WTC11 (cell line): Measurements from ENCODE around the gene SORCS2.

Experiments used
- ELF4 ChIP-seq: sonication (generic); formaldehyde crosslinking; IDR thresholded peaks from 2 replicates; pipeline ENCODE4 v1.8.1; 2022; ENCODE audit warnings: low read depth, mild to moderate bottlenecking, moderate library complexity, missing genetic modification reagents
- EMX1 ChIP-seq: fragments of 250-450 bp; sonication (Bioruptor Pico); IDR thresholded peaks from 2 replicates; pipeline ENCODE4 v1.8.0; 2021; ENCODE audit warnings: mild to moderate bottlenecking
- FOXK1 ChIP-seq: sonication (generic); formaldehyde crosslinking; IDR thresholded peaks from 2 replicates; pipeline ENCODE4 v1.8.0; 2022; ENCODE audit warnings: mild to moderate bottlenecking, moderate library complexity, missing genetic modification reagents
- GRHL2 ChIP-seq: fragments of 250-450 bp; sonication (Bioruptor Pico); IDR thresholded peaks from 2 replicates; pipeline ENCODE4 v1.8.0; 2022; ENCODE audit warnings: mild to moderate bottlenecking, moderate library complexity; ENCODE audit not compliant: insufficient replicate concordance, severe bottlenecking
- GTF2I ChIP-seq: fragments of 250-450 bp; sonication (Bioruptor Pico); conservative IDR thresholded peaks from 2 replicates; pipeline ENCODE4 v1.4.0; 2021; ENCODE audit warnings: mild to moderate bottlenecking
- TCF7 ChIP-seq: sonication (generic); formaldehyde crosslinking; IDR thresholded peaks from 2 replicates; pipeline ENCODE4 v1.8.0; 2022; ENCODE audit warnings: mild to moderate bottlenecking, low read depth, missing genetic modification reagents, moderate library complexity
- ZNF121 ChIP-seq: sonication (generic); formaldehyde crosslinking; IDR thresholded peaks from 2 replicates; pipeline ENCODE4 v1.8.0; 2023; ENCODE audit warnings: missing genetic modification reagents
- ZNF138 ChIP-seq: sonication (generic); formaldehyde crosslinking; conservative IDR thresholded peaks from 2 replicates; pipeline ENCODE4 v1.8.1; 2022; ENCODE audit warnings: mild to moderate bottlenecking, moderate library complexity, missing genetic modification reagents
- ZNF263 ChIP-seq: sonication (generic); formaldehyde crosslinking; IDR thresholded peaks from 2 replicates; pipeline ENCODE4 v1.8.1; 2022; ENCODE audit warnings: low read depth, mild to moderate bottlenecking, moderate library complexity, missing genetic modification reagents
- ZNF416 ChIP-seq: fragments of 250-450 bp; sonication (Bioruptor Pico); IDR thresholded peaks from 2 replicates; pipeline ENCODE4 v1.9.0; 2021; ENCODE audit warnings: mild to moderate bottlenecking, inconsistent platforms
- TF ChIP-seq, protein P1 (sequence below): fragments of 200-600 bp; IDR thresholded peaks from 2 replicates; pipeline ENCODE4 v1.8.0; 2022; ENCODE audit warnings: antibody characterized with exemption
- TF ChIP-seq, protein P2 (sequence below): sonication (generic); formaldehyde crosslinking; IDR thresholded peaks from 2 replicates; pipeline ENCODE4 v1.8.1; 2023; ENCODE audit warnings: mild to moderate bottlenecking, missing genetic modification reagents
- TF ChIP-seq, protein P3 (sequence below): sonication (generic); formaldehyde crosslinking; IDR thresholded peaks from 2 replicates; pipeline ENCODE4 v1.8.0; 2022; ENCODE audit warnings: mild to moderate bottlenecking, missing genetic modification reagents
- TF ChIP-seq, protein P4 (sequence below): sonication (generic); formaldehyde crosslinking; conservative IDR thresholded peaks from 2 replicates; pipeline ENCODE4 v1.8.1; 2022; ENCODE audit warnings: mild to moderate bottlenecking, missing genetic modification reagents

DNA sequence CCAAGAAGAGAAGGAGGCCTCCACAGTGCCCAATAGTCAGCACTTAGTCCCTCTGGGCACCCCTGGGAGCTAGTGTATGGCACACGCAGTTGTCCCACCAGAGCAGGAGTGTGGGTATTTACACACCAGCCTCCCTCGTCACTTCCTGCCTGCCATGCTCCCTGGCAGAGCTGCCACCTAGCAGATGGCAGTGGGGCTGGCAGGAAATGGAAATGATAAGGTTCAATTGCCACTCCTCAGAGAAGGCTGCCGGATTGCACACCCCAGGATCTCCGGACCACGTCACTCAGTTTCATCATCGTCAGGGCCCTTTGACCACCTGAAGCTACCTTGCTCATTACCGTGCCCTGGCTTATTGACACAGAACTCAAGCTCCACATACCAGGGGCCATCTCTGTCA lies 415.7 kb downstream of the SORCS2 start:
- TF ChIP-seq EMX1 (CRISPR knock-in tag) (no peak), ZNF121 (CRISPR knock-in tag) (no peak), ELF4 (no peak), ZNF416 (CRISPR knock-in tag) (no peak), GRHL2 (no peak), ZNF138 (CRISPR knock-in tag) (no peak), GTF2I (CRISPR knock-in tag) (no peak), TCF7 (CRISPR knock-in tag) (no peak), ZNF263 (CRISPR knock-in tag) (no peak), FOXK1 (CRISPR knock-in tag) (no peak)
- TF ChIP-seq, protein P1, sequence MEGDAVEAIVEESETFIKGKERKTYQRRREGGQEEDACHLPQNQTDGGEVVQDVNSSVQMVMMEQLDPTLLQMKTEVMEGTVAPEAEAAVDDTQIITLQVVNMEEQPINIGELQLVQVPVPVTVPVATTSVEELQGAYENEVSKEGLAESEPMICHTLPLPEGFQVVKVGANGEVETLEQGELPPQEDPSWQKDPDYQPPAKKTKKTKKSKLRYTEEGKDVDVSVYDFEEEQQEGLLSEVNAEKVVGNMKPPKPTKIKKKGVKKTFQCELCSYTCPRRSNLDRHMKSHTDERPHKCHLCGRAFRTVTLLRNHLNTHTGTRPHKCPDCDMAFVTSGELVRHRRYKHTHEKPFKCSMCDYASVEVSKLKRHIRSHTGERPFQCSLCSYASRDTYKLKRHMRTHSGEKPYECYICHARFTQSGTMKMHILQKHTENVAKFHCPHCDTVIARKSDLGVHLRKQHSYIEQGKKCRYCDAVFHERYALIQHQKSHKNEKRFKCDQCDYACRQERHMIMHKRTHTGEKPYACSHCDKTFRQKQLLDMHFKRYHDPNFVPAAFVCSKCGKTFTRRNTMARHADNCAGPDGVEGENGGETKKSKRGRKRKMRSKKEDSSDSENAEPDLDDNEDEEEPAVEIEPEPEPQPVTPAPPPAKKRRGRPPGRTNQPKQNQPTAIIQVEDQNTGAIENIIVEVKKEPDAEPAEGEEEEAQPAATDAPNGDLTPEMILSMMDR: no peak
- TF ChIP-seq, protein P2, sequence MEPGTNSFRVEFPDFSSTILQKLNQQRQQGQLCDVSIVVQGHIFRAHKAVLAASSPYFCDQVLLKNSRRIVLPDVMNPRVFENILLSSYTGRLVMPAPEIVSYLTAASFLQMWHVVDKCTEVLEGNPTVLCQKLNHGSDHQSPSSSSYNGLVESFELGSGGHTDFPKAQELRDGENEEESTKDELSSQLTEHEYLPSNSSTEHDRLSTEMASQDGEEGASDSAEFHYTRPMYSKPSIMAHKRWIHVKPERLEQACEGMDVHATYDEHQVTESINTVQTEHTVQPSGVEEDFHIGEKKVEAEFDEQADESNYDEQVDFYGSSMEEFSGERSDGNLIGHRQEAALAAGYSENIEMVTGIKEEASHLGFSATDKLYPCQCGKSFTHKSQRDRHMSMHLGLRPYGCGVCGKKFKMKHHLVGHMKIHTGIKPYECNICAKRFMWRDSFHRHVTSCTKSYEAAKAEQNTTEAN (CRISPR knock-in tag): no peak
- TF ChIP-seq, protein P3, sequence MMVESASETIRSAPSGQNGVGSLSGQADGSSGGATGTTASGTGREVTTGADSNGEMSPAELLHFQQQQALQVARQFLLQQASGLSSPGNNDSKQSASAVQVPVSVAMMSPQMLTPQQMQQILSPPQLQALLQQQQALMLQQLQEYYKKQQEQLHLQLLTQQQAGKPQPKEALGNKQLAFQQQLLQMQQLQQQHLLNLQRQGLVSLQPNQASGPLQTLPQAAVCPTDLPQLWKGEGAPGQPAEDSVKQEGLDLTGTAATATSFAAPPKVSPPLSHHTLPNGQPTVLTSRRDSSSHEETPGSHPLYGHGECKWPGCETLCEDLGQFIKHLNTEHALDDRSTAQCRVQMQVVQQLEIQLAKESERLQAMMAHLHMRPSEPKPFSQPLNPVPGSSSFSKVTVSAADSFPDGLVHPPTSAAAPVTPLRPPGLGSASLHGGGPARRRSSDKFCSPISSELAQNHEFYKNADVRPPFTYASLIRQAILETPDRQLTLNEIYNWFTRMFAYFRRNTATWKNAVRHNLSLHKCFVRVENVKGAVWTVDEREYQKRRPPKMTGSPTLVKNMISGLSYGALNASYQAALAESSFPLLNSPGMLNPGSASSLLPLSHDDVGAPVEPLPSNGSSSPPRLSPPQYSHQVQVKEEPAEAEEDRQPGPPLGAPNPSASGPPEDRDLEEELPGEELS (CRISPR knock-in tag): no peak
- TF ChIP-seq, protein P4, sequence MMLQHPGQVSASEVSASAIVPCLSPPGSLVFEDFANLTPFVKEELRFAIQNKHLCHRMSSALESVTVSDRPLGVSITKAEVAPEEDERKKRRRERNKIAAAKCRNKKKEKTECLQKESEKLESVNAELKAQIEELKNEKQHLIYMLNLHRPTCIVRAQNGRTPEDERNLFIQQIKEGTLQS: no peak
